ENCODE measurements around the gene PTEN.

GRCh38 chr10:87974130-87974529, 110.7 kb downstream of the PTEN start:
- TF ChIP-seq EP300 (IDR thresholded peaks at IDR 0.05) (no peak), POLR2A (IDR thresholded peaks at IDR 0.05) (no peak), CTCF (IDR thresholded peaks at IDR 0.05) (no peak)

Data from gastroesophageal sphincter (tissue), 3 donors.